AG08395 (cell line): ENCODE results near the gene LKAAEAR1.

Experiments
- DNase-seq: peaks from one replicate; pipeline ENCODE4 v3.0.0; 2012; ENCODE audit warnings: mixed read lengths, low spot score

LKAAEAR1 gene

GRCh38 chr20:64065062-64065973, 18.9 kb downstream of the LKAAEAR1 start:
- no peak for DNase-seq

DNA sequence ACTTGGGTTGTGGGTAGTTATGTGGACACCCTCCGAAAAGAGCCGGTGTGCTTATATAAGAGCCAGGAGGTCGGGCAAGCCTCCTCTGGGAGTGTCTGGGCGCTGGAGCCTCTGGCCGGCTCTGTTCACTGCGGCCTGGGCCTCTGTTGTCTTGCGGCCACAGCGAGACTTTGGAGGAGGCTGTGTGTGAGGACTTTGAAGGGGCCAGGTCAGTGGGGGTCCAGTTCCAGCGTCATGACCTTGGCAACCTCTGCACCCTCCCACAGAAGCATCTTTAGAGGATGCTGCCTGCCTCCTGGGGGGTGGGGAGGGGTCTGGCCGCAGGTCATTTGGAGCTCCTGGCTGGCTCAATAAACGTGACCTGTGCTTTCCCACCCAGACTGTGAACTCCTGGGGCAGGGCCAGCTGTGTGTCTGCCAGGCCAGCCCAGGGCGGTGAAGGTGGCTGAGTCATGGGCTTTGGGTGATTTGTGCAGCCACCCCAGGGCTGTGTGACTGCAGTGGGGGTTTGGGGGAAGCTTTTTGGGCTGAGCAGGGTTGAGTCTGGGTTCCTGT, 20.0 kb downstream of the LKAAEAR1 start:
- peak; percentile 88 for DNase-seq

DNA sequence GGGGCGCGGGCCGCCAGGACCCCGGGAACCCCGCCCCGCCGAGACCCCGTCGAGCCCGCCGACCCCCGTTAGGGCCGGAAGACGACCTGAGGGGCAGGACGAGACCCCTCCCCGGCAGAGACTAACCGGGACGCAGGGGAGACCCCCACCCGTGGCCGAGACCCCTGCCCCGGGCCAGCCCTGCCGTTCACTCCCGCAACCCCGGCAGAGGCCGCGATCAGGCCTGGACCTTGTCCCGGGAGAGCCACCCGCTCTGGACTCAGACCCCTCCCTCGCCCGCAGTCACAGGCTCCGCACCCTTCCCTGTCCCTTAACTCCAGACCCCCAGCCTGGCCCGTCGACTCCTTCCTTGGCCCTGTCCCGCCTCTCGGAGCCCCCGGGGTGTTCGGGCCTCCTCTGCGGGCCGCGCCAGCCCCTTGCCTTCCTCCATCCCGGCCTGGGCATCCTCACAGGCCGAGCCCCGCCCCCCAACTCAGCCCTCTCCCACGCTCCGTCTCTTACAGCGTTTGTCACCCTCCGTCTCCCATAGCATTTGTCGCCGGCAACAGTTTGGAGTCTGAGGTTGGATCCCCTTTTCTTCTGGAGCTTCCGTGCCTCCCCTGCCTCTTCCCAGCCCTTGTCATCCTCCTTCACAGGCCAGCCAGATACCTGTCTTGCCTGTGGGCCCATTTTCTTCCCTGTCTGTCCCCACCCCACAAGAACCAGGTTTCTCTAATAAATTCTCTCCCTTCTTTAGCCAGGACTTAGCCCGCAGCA, 20.6 kb downstream of the LKAAEAR1 start:
- DNase-seq = no peak

DNA sequence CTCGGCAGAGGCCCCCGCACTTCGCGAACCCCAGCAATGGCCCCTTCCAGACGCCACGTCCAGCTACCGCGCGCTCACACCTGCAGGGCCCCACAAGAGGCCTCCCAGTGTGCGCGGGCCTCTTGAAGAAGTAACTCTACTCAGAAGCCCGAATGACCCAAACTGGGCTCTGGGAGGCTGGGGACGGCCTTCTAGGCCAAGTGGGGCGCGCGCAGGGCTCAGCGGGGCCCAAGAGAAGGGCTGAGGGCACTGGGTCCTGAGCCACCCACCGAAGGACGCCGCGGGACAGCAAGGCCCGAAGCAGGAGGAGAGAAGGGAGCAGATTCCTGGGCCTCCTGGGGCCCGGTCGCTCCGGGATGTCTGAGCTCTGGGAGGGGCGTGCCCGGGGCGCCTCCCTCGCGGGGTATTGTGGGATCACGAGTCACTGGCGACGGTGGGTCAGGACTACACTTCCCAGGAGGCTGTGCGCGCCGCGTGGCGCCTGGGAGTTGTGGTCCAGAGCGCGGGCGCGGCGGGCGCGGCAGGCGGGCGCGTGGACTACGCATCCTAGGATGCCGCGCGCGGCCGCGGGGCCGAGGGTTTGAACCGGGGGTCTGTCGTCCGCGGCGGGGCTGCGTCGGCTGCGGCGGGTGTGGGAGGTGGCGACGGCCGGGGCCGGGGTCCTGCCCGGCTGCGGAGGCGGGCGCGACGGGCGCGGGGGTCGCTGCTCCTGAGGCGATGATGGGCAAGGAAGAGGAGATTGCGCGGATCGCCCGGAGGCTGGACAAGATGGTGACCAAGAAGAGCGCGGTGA, 21.4 kb downstream of the LKAAEAR1 start, which contains the start of gene TCEA2:
TCEA2 (plus strand) TSS at position 603 of the 793 bp plus-strand sequence; CDS start at position 718, 115 bp downstream.
- DNase-seq = peak; percentile 98

- DNase-seq = no peak
Measured at GRCh38 chr20:64062276-64062595, 22.0 kb downstream of the LKAAEAR1 start.

GRCh38 chr20:64058536-64058935, 25.7 kb downstream of the LKAAEAR1 start:
- no peak for DNase-seq

DNA sequence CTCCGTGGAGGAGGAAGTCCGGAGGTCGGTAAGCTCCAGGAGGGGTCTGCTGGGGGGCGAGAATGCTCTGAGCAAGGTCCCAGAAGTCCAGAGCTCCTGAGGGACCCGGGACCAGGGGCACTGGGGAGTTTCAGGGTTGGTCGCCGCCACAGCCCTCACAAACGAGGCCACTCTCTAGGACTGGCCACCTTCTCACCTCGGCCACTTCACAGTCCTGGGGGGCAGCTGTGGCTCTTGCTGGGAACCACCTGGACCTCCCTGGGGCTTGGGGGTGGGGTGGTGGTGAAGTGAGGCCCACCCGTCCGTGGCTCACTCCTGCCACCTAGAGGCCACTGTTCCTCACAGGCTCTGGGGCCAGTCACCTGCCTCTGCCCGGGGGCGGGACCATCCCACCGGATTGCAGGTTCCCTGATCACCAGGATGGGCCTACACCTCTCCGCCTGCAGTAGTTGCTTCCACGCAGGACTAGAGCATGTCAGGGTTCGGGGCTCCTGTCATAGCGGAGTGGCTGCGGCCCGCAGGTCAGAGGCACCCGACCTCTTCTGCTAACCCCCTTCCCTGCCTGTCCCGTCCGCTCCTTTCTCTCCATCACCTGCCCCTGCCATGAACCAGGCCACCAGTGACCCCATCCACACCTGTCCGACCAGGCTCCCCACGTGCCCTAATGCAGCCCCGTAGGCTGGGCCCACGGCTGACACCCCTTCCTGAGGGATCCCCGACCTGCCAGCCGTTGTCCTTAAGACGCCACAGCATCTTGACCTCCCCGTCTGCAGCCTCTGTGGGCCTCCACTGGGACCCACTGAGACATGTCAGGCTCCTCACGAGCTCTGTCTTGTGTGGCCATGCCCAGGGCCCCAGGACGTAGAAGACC, 26.3 kb downstream of the LKAAEAR1 start:
- peak; percentile 82 for DNase-seq

DNA sequence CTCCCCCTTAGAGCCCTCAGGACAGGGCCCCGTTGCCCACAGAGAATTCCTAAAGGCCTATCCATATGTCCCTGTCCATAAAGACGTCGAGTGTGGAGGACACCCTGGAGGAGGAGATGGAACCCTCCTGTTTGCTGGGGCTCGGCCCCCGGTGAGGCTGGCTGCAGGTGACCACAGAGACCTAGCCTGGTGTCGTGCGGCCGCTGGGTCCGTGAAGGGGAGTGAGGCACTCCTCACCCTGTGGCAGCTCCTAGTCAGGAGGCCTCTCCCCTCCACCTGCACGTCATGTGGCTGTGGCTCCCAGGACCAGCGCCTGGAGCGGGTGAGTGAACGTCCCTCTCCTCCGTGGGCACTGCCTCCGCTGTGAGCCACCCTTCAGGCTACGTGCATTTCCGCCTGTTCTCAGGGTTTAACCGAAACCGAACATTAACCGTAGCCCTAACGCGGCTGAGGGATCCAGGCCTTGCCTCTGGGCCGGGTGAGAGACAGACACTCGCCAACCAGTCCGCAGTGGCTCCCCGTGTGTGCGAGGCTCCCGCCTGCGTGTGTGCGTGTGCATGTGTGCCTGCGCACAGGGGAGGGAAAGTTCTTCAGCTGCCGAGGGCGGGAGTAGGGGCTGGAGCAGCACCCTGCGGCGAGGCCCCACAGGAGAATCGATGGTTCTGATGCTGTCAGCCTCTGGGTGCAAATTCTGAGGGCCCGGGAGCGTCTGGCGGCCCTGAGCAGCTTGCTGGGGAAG, 27.1 kb downstream of the LKAAEAR1 start:
- DNase-seq = no peak

DNA sequence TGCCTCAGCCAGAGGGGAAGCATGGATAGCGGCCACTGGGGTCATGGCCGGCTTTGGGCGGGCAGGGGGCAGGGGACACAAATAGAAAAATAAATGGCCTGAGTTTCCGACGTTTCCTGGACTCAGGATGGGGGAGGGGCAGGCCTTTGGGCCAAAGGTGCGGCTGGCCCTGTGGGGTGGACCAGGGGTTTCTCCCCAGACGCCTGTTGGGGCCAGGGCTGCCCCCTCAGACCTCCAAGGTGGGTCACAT, 27.6 kb downstream of the LKAAEAR1 start:
- no peak for DNase-seq

DNA sequence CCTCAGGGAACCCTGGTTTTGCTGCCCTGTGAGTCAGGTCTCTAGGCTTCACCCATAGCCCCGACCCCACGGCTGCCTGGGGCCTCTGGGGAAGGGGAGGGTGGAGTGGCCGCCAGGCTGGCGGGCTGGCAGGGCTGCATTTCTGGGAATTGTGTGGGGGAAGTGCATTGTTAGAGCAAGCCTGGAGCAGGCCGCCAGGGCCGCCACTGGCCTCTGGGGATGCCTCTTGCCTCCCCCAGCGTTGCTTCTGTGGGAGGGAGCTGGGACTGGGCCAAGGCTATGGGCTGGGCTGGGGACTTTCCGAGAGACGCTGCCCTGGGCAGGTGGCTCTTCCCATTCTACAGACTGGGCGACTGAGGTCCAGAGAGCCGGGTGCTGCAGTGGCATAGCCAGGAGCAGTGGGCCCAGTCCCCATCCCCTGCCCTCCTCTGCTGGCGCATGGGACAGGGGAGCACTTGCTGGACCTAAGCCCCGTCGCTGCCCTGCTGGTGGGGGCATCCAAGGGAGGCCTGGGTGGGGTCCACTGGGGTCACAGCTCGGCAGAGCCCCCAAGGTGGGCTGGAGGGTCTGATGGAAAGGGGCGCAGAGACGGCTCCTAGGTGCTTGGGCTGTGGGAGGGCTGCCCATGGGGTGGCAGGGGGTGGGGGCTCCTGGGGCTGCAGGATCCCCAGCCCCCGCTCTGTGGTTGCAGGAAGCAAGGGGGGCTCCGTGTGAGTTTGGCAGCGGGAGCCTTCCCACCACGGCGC, 28.1 kb downstream of the LKAAEAR1 start:
- DNase-seq = no peak

DNA sequence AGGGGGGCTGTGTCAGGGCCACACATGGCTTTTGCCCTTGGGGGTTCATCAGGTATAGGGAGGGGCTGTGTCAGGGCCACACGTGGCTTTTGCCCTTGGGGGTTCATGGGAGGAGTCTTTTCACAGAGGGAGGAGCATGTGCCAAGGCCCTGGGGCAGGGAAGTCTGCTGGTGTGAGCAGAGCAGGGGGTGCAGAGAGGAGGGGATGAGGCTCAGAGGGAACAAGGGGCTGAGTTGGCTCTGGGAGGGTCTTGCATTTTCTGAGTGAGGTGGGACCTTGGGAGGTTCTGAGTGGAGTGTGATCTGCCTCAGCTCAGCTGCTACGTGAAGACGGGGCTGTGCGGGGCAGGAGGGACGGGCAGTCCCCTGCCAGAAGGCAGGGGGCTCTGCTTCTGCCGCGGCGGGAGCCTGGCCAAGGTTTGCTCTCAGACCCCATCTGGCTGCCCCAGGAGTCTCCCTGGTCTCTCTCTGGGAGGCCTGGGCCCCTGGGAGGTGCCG, 28.8 kb downstream of the LKAAEAR1 start:
- no peak for DNase-seq

- DNase-seq = no peak
Measured at GRCh38 chr20:64053841-64054661, 30.1 kb downstream of the LKAAEAR1 start.

DNA sequence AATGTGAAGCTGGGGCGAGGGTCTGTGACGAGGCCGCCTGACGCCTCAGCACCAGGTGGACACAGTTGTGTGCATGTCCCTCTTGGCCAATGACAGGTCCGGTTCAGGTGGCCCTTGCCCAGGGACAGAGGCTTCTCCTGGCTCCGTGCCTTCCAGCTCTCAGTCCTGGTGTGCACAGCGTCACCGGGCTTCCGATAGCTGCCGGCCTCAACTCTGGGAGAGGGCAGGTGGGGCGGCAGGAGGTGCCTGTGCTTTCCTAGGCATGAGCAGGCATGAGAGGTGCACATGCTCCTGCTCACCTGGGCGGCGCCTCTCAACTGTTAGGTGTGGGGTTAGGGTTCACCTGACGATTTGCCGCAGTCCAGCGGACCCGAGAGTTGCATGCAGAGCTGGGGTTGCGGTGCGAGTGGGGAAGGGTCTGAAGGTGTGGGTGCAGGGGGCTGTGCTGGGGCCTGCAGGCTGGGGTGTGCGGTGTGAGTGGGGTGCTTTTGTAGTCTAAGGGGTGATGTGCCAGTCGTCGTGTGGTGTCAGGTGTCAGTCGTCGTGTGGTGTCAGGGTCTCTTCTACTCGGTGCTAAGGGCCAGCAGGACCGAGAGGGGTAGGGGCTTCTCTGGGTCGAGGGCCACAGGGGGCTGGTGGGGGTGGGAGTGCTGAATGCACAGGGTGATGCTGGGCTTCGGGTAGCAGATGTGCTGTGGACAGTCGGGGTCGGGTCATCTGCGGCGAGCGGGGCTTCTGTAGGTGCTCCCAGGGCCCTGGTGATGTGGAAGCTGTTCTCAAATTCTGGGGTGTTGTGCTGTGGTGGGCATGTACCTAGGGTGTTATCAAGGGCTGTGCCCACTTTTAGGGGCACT, 31.0 kb downstream of the LKAAEAR1 start:
- DNase-seq = no peak

DNA sequence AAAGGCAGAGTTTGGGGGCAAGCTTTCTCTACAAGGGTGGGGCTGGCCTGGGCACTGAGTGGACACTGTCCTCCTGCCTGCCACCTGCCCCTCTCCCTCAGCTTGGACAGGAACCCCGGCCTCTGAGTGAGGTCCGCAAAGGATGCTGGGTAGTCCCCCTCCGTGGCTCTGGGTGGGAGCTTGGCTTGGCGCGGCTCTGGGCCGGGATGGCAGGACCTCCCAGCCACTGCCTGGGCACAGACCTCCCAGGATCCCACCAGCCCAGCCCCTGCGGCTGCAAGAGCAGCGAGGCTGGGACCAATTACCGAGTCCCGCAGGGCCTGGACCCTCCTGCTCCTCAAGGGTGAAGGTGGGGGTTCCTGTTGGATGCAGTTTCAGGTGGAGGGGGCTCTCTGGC, 31.9 kb downstream of the LKAAEAR1 start:
- DNase-seq = no peak

DNA sequence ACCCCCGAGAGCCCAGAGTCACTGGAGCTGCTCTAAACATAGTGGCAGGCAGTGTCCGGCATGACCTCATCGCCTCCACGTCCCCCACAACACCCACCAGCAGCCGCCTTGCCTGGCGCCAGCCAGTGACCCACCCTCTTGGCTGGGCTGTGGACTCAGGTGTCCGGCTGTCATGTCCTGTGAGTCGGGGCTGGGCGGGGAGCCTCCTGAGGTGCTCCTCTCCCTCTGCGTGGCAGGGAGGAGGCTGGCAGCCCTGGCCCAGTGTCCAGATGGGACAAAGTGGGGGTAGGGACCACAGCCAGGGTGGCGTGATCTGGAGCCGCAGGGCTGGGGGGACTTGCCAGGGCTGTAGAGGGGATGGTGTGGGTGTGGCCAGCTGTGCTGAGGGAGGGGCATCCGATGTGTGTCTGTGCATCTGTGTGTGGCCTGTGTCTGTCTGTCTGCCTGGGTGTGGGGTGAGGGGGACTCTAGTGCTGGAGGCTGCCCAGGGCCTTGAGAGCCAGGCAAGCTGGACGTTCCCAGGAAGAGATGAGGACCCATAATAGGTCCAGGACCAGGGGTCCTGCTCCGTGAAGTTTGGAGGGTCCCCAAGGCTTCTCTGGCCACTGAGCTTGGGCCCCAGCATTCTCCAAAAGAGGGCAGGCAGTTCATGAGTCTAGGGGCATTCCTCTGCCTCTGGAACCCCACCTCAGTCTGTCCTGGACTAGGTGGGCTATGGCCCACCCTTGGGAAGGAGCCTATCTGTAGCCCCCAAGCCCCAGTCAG, 32.5 kb downstream of the LKAAEAR1 start:
- no peak for DNase-seq

- DNase-seq = no peak
Measured at GRCh38 chr20:64051033-64051452, 33.2 kb downstream of the LKAAEAR1 start.
